BLaER1 treated with 17β-estradiol and CSF1 and Interleukin-3, amounts not matched to agents 10 nM and 100 nM (cell line): ENCODE measurements around the gene CPNE5.
"Not testable (repeated sequence)": the region's sequence is repeated elsewhere in the genome, so short reads cannot be mapped to it uniquely, and the experiment has no call there.

Source experiments
- H3K27ac ChIP-seq, 11 experiments: shearing (Covaris generic); formaldehyde crosslinking; 2 replicates each; pipeline ENCODE4 v1.8.1; 2022
- H3K27me3 ChIP-seq, 11 experiments: shearing (Covaris generic); formaldehyde crosslinking; 2 replicates each; pipeline ENCODE4 v1.8.1; 2022
- H3K36me3 ChIP-seq, 11 experiments: shearing (Covaris generic); formaldehyde crosslinking; 2 replicates each; pipeline ENCODE4 v1.8.1; 2022
- H3K4me1 ChIP-seq, 10 experiments: shearing (Covaris generic); formaldehyde crosslinking; 2 replicates each; pipeline ENCODE4 v1.8.1; 2022
- H3K4me2 ChIP-seq, 11 experiments: shearing (Covaris generic); formaldehyde crosslinking; 2 replicates each; pipeline ENCODE4 v1.8.1; 2022
- H3K4me3 ChIP-seq, 10 experiments: shearing (Covaris generic); formaldehyde crosslinking; 2 replicates each; pipeline ENCODE4 v1.8.1; 2022
- H3K9ac ChIP-seq, 11 experiments: shearing (Covaris generic); formaldehyde crosslinking; 2 replicates each; pipeline ENCODE4 v1.8.1; 2022
- H3K9me3 ChIP-seq, 11 experiments: shearing (Covaris generic); formaldehyde crosslinking; replicated peaks in 1 of 11; 2 replicates each; pipeline ENCODE4 v1.8.1; 2022
- H4K20me1 ChIP-seq, 11 experiments: shearing (Covaris generic); formaldehyde crosslinking; 2 replicates each; pipeline ENCODE4 v1.8.1; 2022
- Cebpa-rat ChIP-seq, 11 experiments: shearing (Covaris generic); IDR thresholded peaks; 2 replicates each; pipeline ENCODE4 v1.8.1; 2022

CPNE5 gene

GRCh38 chr6:36820700-36821580 is 18.3 kb downstream of the CPNE5 start:
- peak overlapping the region in 1 of 11 experiments; percentile 15; a peak in 1 of 22 replicates for H3K27ac ChIP-seq
- peaks cover 35 to 65% (median 49%) of the 10 kb centered on the region in 10 experiments for H3K4me1 ChIP-seq
- no peak for TF ChIP-seq Cebpa-rat (IDR thresholded peaks at IDR 0.05)
- H3K9ac ChIP-seq, result no peak overlapping the region; a peak in 1 of 22 replicates
- H3K9me3 ChIP-seq, result no peaks in the 10 kb centered on the region
- no peaks in the 10 kb centered on the region for H3K27me3 ChIP-seq
- no peaks in the 10 kb centered on the region for H4K20me1 ChIP-seq
- H3K4me2 ChIP-seq, result peak overlapping the region in 10 of 11 experiments; percentile 59 to 90 (median 68); a peak in 17 of 22 replicates
- no peak overlapping the region for H3K4me3 ChIP-seq
- no peaks in the 10 kb centered on the region for H3K36me3 ChIP-seq

DNA sequence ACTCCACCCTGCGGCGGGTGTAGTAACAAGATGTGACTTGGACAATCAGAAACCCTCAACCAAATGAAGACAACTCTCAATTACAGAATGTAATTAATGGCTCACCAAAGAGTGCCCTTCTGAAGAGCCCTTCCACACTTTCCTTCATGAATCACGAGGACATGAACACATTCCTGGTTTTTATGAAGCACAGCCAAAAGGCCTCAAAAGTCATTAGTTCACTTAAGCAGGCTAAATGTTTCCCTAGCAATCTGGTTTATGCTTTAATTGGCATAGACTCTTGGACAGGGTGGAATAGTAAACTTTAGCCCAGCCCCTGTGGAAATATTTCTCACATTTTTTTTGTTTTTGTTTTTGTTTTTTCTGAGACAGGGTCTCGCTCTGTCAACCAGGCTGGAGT is 20.5 kb downstream of the CPNE5 start:
- TF ChIP-seq Cebpa-rat (IDR thresholded peaks at IDR 0.05), result no peak
- H4K20me1 ChIP-seq, result no peaks in the 10 kb centered on the region
- no peaks in the 10 kb centered on the region for H3K36me3 ChIP-seq
- no peaks in the 10 kb centered on the region for H3K27me3 ChIP-seq
- H3K4me1 ChIP-seq, result peaks cover 25 to 47% (median 28%) of the 10 kb centered on the region in 10 experiments
- H3K9me3 ChIP-seq, result no peaks in the 10 kb centered on the region
- H3K9ac ChIP-seq, result no peak overlapping the region
- H3K4me2 ChIP-seq, result no peak overlapping the region
- H3K27ac ChIP-seq, result no peak overlapping the region
- no peak overlapping the region for H3K4me3 ChIP-seq

DNA sequence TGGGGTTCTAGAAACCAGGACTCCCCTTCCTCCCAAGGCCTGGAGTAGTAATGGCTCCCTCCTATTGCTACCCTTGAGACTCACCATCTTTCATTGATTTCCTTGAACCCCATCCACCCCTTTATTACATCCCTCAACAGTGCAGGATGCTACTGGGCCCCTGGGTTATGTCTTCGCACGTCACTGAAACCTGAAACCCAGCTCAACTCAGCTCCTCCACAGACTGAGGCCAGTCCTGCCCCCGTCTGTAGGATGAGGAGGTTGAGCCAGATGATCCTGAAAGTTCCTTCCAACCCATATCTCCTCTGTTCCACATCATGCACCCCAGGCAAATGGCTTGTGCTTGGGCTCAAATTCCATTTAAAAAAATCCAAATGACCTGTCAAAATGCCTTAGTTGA is 21.4 kb downstream of the CPNE5 start:
- H3K9me3 ChIP-seq, result no peaks in the 10 kb centered on the region
- H3K4me1 ChIP-seq, result peaks cover 16 to 40% (median 19%) of the 10 kb centered on the region in 10 experiments
- H3K27me3 ChIP-seq, result no peaks in the 10 kb centered on the region
- TF ChIP-seq Cebpa-rat (IDR thresholded peaks at IDR 0.05), result no peak
- H3K9ac ChIP-seq, result no peak overlapping the region
- H3K4me3 ChIP-seq, result no peak overlapping the region
- H3K27ac ChIP-seq, result no peak overlapping the region
- no peak overlapping the region for H3K4me2 ChIP-seq
- no peaks in the 10 kb centered on the region for H3K36me3 ChIP-seq
- H4K20me1 ChIP-seq, result no peaks in the 10 kb centered on the region

- H4K20me1 ChIP-seq, result no peaks in the 10 kb centered on the region
- H3K27ac ChIP-seq, result no peak overlapping the region
- no peaks in the 10 kb centered on the region for H3K9me3 ChIP-seq
- no peaks in the 10 kb centered on the region for H3K36me3 ChIP-seq
- TF ChIP-seq Cebpa-rat (IDR thresholded peaks at IDR 0.05), result no peak
- H3K9ac ChIP-seq, result no peak overlapping the region
- peaks cover 11 to 36% (median 13%) of the 10 kb centered on the region in 10 experiments for H3K4me1 ChIP-seq
- no peak overlapping the region for H3K4me3 ChIP-seq
- no peaks in the 10 kb centered on the region for H3K27me3 ChIP-seq
- H3K4me2 ChIP-seq, result no peak overlapping the region
These were observed 21.9 kb downstream of the CPNE5 start for GRCh38 chr6:36817176-36817817.

- H4K20me1 ChIP-seq, result no peaks in the 10 kb centered on the region
- H3K4me3 ChIP-seq, result no peak overlapping the region
- no peak for TF ChIP-seq Cebpa-rat (IDR thresholded peaks at IDR 0.05)
- H3K27ac ChIP-seq, result no peak overlapping the region
- H3K9ac ChIP-seq, result no peak overlapping the region
- no peaks in the 10 kb centered on the region for H3K9me3 ChIP-seq
- H3K27me3 ChIP-seq, result no peaks in the 10 kb centered on the region
- no peaks in the 10 kb centered on the region for H3K36me3 ChIP-seq
- peak overlapping the region in 3 of 11 experiments; percentile 5 to 36 (median 27); a peak in 3 of 22 replicates for H3K4me2 ChIP-seq
- peaks cover 0 to 24% (median 2%) of the 10 kb centered on the region in 10 experiments; a peak in 10 of 20 replicates for H3K4me1 ChIP-seq
These were observed 23.1 kb downstream of the CPNE5 start for GRCh38 chr6:36815962-36816735.

DNA sequence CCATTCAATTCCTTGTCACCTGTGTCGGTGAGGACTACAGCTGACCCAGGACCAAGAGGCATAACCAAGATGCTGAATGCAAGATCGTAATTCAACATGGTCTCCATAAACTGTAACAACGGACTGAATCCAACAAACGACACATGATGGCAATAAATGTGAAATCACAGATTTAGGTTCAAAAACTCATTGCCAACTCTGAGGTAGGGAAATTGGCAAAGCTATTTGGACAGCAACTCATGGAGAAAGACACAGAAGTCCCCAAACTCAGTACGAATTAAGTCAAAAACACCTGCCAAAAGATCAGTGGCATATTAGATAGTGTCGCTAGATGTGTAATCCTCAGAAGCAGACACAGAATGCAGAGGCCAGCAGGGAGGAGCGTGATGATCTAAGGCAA is 25.0 kb downstream of the CPNE5 start:
- H3K27me3 ChIP-seq, result no peaks in the 10 kb centered on the region
- H4K20me1 ChIP-seq, result no peaks in the 10 kb centered on the region
- H3K36me3 ChIP-seq, result no peaks in the 10 kb centered on the region
- no peak overlapping the region for H3K4me3 ChIP-seq
- no peak overlapping the region for H3K27ac ChIP-seq
- TF ChIP-seq Cebpa-rat (IDR thresholded peaks at IDR 0.05), result no peak
- H3K4me2 ChIP-seq, result no peak overlapping the region
- H3K4me1 ChIP-seq, result peaks cover 0 to 15% (median 0%) of the 10 kb centered on the region in 10 experiments; a peak in 5 of 20 replicates
- no peaks in the 10 kb centered on the region for H3K9me3 ChIP-seq
- no peak overlapping the region for H3K9ac ChIP-seq

DNA sequence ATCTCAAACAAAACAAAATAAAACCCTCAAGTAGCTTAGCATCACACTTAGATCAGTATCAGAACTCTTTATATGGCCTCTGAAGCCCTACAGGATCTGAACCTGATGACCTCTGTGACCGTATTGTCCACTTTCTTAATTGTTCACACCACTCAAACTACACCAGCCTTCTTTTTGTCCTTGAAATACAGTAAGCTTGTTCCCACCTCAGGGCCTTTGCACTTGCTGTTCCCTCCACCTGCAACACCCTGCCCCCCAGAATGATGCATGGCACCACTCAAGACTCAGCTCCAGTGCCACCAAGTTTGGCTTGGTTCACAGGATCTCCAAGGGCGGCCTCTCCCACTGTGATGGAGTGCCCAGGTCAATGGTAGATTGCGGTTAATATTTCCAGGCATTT is 25.7 kb downstream of the CPNE5 start:
- Histone ChIP-seq H3K27ac (no peak overlapping the region), H3K4me3 (no peak overlapping the region), H3K36me3 (no peaks in the 10 kb centered on the region), H3K9me3 (no peaks in the 10 kb centered on the region), H3K4me2 (no peak overlapping the region), H3K4me1 (peaks cover 0 to 15% (median 0%) of the 10 kb centered on the region in 10 experiments; a peak in 5 of 20 replicates), H3K9ac (no peak overlapping the region), H4K20me1 (no peaks in the 10 kb centered on the region), H3K27me3 (no peaks in the 10 kb centered on the region)
- TF ChIP-seq Cebpa-rat (IDR thresholded peaks at IDR 0.05), result no peak

- H3K9me3 ChIP-seq, H4K20me1 ChIP-seq, H3K9ac ChIP-seq, H3K27me3 ChIP-seq, H3K27ac ChIP-seq, H3K4me3 ChIP-seq, H3K4me2 ChIP-seq, H3K36me3 ChIP-seq: not testable (repeated sequence)
- peaks cover 0 to 15% (median 0%) of the 10 kb centered on the region in 10 experiments; a peak in 5 of 20 replicates for H3K4me1 ChIP-seq
These were observed 26.2 kb downstream of the CPNE5 start for GRCh38 chr6:36813047-36813446.
